ENCODE results near the gene CBX1.
"Not testable (repeated sequence)": the region's sequence is repeated elsewhere in the genome, so short reads cannot be mapped to it uniquely, and the experiment has no call there.

The CBX1 gene

GRCh38 chr17:48072811-48073210, 28.5 kb downstream of the CBX1 start:
- DNase-seq (ENCODE audit: low spot score), result not testable (repeated sequence)

- DNase-seq (ENCODE audit: low spot score), result no peak
Measured at GRCh38 chr17:48071654-48072053, 29.6 kb downstream of the CBX1 start.

GRCh38 chr17:48070195-48070594, 31.1 kb downstream of the CBX1 start:
- no peak for DNase-seq (ENCODE audit: low spot score)

GRCh38 chr17:48068491-48068961, 32.8 kb downstream of the CBX1 start:
- DNase-seq (ENCODE audit: low spot score), result no peak

GRCh38 chr17:48067808-48068207, 33.5 kb downstream of the CBX1 start:
- DNase-seq (ENCODE audit: low spot score), result not testable (repeated sequence)

GRCh38 chr17:48067245-48067644, 34.0 kb downstream of the CBX1 start:
- no peak for DNase-seq (ENCODE audit: low spot score)

GRCh38 chr17:48066656-48067055, 34.6 kb downstream of the CBX1 start:
- DNase-seq (ENCODE audit: low spot score), result no peak

- DNase-seq (ENCODE audit: low spot score), result no peak
Measured at GRCh38 chr17:48066192-48066591, 35.1 kb downstream of the CBX1 start.

- DNase-seq (ENCODE audit: low spot score), result no peak
Measured at GRCh38 chr17:48064638-48065037, 36.6 kb downstream of the CBX1 start.

- DNase-seq (ENCODE audit: low spot score), result no peak
Measured at GRCh38 chr17:48062273-48062672, 39.0 kb downstream of the CBX1 start.

GRCh38 chr17:48060249-48060648, 41.0 kb downstream of the CBX1 start:
- DNase-seq (ENCODE audit: low spot score), result no peak

- no peak for DNase-seq (ENCODE audit: low spot score)
Measured at GRCh38 chr17:48059125-48059668, 42.1 kb downstream of the CBX1 start.

- DNase-seq (ENCODE audit: low spot score), result no peak
Measured at GRCh38 chr17:48058393-48059124, 42.7 kb downstream of the CBX1 start.

GRCh38 chr17:48057626-48058025, 43.7 kb downstream of the CBX1 start:
- DNase-seq (ENCODE audit: low spot score), result no peak

- no peak for DNase-seq (ENCODE audit: low spot score)
Measured at GRCh38 chr17:48056879-48057278, 44.4 kb downstream of the CBX1 start.

- no peak for DNase-seq (ENCODE audit: low spot score)
Measured at GRCh38 chr17:48056246-48056745, 45.0 kb downstream of the CBX1 start.

- no peak for DNase-seq (ENCODE audit: low spot score)
Measured at GRCh38 chr17:48055531-48056245, 45.6 kb downstream of the CBX1 start.

GRCh38 chr17:48054238-48055185, 46.8 kb downstream of the CBX1 start:
- DNase-seq (ENCODE audit: low spot score), result no peak

GRCh38 chr17:48053758-48054237, 47.5 kb downstream of the CBX1 start:
- no peak for DNase-seq (ENCODE audit: low spot score)

GRCh38 chr17:48052956-48053757, 48.1 kb downstream of the CBX1 start:
- no peak for DNase-seq (ENCODE audit: low spot score)
